ENCODE results near the gene ANO3.
"Not testable (repeated sequence)": the region's sequence is repeated elsewhere in the genome, so short reads cannot be mapped to it uniquely, and the experiment has no call there.

ANO3 gene

DNA sequence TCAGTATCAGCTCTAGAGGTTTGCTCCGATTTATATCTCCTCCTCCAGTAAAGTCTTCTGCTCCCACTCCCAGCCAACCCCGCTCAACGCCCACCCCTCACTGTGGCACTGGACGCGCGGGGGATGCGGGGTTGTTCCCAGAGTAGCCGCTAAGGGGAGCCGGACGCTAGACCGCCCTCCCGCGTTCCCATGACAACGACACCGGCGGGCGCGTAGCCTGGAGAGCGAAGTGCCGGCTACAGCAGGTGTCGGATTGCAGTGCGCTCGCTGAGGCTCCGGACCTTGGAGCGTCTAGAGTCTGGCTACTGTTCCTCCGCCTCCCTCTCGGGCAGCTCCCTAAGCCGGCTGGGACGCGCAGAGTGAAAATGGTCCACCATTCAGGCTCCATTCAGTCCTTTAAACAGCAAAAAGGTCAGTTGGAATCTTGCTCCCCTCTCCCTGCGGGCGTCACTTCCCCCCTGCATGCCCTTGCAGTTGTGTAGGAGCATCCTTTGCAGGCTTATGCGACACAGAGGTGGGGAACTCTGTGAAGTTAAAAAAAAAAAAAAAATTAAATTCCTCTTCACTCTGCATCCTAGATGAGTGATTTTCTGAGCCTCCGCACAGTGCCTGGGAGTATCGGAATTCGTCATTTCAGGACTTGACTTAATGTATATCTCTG, at the start of gene ANO3:
Gene ANO3 (plus strand): TSS at position 220 of the 661 bp plus-strand sequence. CDS start 146 bp downstream, at position 366.
- peak; percentile 75 for DNase-seq

DNA sequence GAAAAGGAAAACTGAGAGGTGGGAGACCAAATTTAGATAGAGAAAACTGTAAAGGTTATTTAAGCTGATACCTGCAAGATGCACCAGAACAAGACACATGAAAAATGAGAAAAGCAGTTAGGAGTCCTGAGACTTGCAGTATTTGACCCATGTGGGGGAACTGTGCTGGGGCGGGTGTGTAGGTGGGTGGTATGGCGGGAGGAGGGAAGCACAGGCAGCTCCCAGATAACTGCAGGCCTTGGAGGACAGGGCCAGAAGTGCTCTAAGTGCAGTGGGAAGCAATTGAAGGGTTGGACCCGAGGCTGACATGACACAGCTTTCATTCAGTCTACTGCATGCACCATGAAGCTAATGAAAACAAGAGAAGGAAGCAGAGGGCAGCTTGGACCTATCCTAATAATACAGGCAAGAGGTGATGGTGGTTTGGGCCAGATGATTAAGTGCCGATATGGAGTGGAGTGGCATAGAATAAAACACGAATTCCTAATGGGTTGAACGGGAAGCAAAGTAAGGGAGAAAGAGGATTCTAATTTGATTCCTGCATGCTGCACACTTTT, 48.0 kb upstream of the ANO3 start:
- DNase-seq, result no peak

DNA sequence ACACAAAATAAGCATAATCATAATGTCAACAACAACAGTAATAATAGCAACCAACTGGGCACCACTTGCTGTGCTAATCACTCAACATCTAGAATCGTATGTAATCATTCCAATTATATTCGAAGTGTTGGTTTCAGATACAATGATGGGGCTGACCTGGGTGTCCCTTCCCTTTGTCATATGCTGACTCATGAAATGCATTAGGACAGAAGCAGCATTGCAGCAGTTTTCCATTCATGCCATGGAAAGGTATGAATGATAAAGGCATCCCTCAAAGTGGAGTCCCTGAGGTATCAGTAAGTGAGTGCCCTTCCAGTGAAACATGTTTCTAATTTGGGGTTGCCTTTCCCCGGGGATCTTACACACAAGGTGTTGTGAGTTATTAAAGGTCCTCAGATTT, 46.3 kb upstream of the ANO3 start:
- DNase-seq, result no peak

DNA sequence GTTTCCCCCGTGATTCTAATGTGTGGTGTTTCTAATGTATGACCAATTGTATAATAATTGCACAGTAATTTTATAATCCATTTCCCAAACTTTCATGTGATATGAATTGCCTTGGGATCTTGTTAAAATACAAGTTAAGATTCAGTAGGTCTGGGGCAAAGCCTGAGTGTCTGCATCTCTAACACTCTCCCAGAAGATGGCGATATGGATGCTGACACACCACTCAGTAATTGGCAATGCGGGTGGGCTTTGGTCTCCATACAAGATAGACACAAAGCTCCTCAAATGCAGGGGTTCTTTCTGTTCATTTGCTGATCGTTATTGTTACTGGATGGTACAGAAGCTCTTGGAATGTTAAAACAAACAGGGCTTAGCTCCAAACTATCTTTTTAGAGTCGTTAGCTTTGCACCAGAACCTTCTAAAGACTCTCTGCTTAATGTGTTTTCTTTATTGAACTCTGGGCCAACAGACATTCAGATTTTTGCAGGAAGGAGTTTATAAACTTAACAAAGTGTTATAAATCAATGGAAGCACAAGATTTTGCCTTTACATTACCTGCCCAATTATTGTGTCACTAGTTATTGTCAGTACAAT, 45.4 kb upstream of the ANO3 start:
- no peak for DNase-seq

DNA sequence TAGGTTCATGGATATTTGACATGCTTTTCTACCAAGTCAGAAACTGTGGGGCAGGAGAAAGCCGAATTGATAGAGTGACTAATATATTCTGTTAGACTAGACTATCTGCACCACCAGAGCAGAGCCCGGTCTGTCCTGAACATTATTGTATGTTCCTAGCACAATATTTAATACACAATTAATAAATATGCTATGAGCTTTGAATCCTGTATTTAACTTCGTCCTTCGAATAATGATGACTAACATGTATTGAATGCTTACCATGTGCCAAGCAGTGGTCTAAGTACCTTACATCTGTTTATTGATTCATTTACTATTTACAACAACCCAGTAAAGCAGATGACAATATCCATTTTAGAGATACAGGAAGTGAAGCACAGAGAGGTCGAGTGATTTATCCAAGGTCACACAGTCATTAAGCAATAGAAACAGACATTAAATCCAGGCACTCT, 44.8 kb upstream of the ANO3 start:
- DNase-seq, result no peak

DNA sequence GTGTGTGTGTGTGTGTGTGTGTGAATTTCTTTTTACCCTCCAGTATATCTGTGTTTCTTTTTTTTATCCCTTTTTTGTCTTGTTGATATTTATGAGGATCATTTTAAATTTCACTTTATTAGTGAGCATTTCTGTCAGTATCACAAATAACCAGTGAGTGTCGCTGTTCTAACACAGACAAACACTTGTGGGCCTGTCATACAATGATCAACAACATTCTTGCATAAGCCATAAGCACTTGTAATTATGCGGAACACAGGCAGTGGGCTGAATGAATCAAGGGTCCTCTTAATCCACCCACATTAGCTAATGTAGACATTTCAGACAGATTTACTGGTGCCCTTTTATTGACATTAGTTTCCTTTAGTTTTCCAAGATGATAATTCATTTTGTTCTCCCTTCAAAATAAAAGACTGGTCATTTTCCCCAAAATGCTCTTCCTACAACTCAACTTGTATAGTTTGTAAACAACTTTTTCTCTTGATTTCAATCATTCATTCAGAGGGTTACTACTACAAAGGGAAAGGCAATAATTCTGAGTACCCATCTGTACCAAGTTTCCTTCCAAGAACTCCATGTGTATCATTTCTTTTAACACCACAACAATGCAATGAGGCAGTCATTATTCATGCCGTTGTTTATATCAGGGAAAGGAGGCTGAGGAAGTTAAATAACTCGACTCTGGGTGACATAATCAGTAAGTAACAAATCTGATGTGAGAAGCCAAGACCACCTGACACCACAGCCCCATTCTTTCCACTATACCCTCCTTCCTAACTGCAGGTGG, 34.5 kb upstream of the ANO3 start:
- peak; percentile 22 for DNase-seq

DNA sequence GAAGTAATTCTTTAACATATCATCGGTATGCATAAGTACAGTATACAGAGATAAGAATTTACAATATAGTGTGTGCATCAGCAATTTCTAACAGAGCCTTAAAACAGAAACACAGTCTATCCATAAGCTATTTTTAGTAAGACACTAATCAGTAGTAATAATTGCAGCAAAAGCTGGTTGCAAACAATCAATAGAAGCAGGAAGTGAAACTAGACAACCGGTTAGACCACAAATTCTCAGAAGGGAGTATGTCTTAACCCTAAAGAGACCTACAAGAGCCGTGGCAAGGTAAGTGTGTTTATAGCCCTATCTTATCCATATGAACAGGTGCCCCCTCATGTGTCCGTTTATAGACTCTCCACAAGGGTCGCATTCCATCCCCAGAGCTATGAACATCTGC, 15.6 kb upstream of the ANO3 start:
- DNase-seq, result not testable (repeated sequence)

DNA sequence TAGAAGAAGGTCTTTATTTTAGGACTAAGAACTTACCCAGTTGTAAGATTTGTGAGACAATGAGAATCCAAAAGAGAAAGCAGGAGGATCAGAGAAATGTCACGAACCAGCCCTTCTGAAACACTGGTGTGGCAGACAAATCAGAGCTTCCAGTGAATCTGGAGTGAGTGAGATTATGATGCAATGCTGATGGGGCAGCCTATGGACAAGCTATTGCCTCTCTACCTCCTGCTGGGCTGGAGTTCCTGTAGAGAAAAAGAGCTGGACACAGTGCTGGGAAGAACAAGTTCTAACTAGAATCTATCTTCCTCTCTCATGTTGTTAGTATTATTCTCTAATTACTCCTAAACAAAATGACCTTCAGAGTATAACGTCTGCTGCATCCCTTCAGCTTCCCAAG, 12.0 kb upstream of the ANO3 start:
- DNase-seq, result no peak

DNA sequence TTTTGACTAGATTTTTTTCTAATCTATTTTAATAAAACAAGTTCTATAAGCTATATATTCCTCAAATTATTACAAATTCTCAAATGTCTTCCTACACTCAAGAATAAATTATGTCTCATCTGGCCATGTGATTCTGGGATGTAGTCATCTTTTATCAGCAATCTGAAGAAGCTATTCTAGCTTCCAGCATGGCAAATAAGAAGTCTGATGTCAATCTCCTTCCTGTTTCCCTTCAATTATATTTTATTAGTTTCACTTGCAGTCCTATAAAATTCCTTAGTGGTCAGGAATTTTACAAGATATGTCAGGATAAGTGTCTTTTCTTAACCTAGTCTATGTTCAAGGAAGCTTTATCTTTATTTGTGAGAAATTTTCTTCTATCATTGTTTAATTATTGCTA, 10.4 kb upstream of the ANO3 start:
- DNase-seq, result no peak

DNA sequence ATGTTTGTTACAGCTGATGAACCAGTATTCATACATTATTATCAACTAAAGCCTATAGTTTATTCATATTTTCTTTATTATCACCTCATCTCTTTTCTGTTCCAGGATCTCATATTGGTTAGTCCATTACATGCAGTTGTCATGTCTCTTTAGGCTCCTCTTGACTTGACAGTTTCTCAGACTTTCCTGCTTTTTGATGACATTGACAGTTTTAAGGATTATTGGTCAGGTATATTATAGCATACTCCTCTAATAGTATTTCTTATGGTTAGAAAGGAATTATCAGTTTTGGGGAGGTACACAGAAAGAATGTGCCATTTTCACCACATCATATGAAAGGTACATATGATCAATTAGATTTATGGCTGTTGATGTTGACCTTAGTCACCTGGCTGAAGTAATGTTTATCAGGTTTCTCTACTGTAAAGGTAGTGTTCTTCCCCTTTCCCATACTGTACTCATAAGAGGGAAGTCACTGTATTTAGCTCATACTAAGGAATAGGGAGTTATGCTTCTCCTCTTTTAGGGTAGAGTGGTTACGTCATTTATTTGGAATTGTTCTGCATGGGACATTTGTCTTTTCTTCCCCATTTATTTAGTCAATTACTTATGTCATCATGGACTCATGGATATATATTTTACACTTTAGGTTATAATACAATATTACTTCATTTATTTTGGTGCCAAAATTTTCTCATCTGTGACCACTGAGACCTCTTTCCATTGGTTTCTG, 9.4 kb upstream of the ANO3 start:
- no peak for DNase-seq

DNA sequence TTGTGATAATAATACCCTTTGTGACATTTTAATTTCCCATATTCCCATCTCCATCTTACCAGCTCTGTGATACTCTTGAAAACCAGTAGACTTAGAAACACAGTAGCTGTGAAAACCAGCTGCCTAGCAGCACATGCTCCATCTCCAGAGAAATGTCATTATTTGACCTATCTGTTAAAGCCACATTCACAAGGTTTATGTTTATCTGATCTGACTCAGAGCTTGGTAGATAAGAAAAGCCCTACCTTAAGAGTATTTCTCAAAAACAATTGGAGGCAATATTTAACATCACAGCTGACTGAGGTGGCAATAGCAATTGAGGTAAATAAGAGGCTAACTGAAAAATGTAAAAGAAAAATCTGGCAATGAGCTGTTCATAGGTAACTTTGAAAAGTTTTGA, 8.1 kb upstream of the ANO3 start:
- DNase-seq, result no peak

DNA sequence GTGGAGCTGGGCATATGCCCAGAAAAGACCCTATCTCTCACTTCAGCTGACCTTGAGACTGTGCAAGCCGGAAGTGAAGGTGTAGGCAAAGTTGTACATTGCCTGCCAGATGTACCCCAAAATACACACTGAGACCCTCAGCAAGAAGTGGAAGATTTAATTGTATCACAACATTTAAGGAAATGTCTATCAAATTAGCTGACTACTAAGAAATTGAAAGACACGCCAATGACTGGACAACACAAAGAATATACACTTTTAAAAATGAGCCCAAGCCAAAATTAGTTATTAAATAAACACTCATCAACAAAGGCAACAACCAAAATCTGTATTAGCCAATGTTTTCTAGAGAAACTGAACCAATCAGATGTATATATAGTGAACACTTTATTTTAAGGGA, 7.7 kb upstream of the ANO3 start:
- no peak for DNase-seq

DNA sequence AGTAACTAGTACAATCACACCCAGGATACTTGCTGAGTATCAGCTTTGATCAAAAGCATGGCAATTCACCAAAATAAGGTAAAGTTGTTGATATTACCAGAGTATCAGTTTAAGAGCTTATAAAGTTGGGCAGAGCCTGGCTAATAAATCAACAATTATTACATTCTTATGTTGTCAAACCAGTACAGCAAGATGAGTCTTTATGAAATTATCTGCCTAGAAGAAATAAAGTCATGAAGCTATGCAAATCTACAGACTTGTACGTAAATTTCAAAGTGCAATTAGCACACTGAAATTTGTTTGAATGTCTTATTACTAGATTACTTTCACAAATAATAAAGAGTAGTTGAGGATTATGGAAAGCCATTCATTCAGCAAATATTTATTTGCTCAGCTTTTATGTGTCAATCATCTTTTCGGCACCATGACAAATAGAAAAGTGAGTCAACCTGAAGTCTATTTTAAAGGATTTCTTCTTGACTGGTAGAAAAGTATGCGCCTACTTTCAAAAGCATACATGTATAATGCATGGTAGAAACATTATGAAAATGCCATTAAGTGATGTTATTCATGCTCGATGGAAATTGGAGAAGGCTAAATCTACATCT, 5.0 kb upstream of the ANO3 start:
- DNase-seq, result no peak

DNA sequence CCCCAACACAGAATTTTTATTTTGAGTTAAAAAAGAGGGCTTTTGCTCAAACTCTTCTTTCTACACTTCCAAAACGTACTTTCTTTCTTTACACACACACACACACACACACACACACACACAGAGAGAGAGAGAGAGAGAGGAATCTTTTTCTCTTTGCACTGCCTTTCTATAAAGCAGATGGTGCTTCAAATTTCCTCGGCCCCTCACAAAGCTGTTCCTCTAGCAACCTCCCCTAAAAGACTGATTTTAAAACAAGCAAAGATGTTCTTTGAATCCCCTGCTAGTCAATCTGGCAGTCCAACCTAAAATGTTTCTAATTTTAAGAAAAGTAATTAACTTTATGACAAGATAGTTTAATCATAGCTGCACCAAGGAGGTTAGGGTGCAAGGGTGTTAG, 2.7 kb upstream of the ANO3 start:
- no peak for DNase-seq

DNA sequence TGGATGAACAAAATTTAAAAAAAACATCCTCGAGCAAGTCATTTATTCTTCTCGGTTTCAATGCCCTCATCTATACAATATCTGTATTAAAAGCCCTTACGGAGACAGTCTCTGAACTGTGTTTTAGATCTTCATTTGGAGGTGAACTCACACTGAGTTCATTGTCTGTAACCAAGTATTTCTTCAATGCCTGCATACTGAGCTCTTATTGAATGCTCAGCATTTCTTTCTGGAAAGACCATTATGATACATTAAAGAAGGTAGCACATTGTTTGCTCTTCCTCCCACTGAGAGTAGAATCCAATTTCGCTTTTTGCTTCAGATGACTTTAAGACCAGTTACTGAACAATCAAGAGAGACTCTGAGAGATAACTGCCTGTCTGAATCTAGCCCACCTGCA, 1.7 kb upstream of the ANO3 start:
- no peak for DNase-seq

DNA sequence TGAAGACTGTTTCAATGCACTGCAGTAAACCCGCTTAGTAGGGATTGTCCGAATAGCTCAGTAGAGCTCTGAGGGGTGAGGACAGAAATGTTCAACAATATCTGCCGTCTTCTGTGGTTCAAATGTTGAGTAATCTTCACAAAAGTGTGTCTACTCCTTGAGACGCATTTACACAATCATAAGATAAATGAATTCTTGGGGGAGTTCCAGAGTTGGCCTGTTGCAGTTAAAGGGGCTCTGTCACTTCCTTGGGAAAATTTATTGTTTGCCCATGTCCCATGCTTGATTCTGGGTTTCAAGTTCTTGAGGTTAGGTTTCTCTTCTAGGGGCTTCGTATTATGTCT, 614 bp downstream of the ANO3 start:
- DNase-seq, result no peak

DNA sequence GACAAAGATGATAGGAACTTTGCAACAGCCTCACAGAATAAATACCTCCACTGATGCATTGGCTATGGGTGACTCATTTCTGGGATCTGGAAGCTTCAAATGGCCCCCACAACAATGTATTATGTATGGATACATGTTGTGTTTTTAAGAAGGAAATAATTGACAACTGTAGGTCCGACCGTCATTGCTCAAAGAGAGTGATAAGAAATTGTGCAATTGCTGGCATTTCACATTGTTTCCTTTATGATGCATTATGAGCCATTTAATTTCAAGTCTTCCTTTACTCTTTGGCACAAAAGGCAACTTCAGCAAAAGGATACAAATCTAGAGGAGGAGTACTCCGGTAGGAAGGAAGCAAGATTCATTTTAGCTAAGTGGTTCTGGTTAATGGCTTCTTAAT, 2.0 kb downstream of the ANO3 start:
- no peak for DNase-seq

DNA sequence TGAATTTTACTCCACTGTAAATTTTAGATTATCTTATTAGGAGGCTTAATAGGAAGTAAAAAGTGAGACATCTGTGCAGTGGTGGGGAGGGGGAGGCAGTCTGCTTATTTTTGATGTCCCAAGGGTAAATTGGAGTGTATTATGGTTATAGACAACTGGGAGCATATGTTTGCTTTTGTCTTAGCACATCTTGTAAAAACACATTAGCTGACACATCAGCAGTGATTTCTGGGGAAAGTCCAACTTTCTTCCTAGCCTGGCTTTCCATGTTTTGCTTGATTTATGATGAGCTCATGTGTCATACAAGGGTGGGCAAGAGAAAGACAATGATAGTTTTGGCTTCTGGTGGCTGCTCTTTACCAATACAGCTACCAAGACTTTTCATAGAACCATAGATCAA, 4.0 kb downstream of the ANO3 start:
- peak; percentile 80 for DNase-seq

DNA sequence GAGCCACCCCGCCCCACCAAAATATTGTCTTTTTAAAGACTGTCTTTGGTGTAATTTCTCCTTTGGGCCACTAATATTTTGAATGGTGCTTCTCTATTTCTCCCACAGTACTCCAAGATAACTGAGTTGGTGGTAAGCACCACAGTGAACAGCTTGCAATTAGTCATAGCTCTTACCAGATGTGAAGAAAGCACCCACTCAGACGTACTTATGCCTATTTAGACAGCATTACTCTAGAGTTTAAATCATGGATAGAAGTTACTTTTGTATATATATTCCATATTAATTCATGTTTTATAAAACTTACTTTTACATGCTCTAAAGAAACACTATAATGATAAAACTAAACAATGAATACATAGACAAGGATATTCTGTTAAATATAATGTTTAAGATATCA, 12.7 kb downstream of the ANO3 start:
- peak; percentile 76 for DNase-seq

DNA sequence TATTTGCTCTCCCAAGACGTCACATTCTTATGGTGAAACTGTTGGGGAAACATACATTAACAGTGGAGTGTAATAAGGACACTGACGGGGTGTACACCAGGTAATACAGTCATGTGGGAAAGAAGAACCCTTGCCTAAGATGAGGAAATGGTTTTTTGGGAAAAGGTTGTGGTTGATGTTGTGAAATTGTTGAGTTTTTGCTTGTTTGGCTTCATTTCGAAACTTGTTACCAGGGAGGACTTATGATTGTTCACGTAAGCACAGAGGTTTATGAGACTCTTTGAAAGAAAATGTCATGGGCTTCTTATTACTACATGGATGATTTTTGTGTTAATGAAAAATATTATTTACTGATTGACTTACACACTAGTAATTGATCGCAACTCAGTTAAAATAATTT, 16.8 kb downstream of the ANO3 start:
- no peak for DNase-seq

DNA sequence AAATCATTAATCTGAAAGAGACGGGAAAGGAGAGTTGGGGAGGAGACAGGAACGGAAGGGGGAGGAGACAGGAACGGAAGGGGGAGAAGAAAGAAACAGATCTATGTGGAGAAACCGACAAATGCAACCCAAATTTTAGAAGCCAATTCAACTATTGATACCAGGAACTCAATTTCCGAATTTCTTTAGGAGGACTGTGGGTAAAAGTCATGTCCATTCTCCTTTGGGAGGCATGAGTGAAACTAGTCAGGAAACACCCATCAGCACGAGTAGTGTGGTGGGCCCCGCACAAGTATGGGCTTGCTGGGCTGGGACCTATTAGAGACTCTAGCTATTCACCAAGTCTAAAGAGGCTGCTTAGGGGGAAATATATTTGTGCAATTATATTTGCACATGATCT, 18.1 kb downstream of the ANO3 start:
- DNase-seq, result no peak

DNA sequence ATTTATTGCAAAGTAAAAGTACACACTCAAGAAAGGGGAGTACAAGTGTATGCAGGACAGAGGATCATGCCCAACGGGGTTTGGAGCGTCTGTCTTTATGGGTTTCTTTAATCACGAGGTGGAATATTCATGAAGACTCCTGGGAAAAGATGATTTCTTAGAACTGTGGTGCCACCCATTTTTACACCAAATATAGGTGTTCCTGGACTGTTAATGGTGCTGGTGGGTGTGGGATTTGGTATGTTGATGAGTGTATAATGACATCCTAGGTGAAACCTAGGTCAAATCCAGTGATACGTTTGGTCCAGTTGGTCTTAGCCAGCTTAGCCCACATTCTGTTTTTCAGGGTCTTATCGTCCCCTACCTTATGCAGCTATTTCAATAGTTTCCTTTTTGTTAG, 21.1 kb downstream of the ANO3 start:
- no peak for DNase-seq

DNA sequence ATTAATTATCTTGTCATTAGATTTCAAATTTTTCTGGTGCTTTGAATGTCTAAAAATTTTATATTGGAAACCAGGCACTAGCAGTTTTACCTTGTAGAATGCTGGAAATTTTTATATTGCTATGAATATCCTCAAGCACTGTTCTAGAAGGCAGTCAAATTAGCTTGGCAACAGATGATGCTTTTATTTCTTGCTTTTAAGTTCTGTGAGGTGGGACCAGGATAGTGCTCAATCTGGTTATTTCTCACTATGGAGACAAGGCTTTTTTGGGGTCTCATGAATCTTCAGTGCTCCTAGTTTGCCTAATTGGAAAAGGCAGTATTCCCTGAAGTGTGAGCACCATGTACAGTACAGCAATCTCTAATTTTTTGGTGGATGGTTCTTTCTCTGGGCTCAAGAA, 27.1 kb downstream of the ANO3 start:
- no peak for DNase-seq

All from NCI-H524 treated with DMSO at 0.1 percent for 48 hours (cell line).